Neuronal stem cell (in vitro differentiated cells): Measurements from ENCODE around the gene MXD3.

Source experiments
- DNase-seq: peaks from one replicate; pipeline ENCODE4 v3.0.0-alpha.2; 2013; ENCODE audit warnings: low spot score
- H2AFZ ChIP-seq: one replicate; pipeline ENCODE4 v1.6.1; 2013; ENCODE audit warnings: mild to moderate bottlenecking, low read length, inconsistent platforms
- H2AK5ac ChIP-seq: 2 replicates; pipeline ENCODE4 v1.6.1; 2013; ENCODE audit warnings: low read depth, mild to moderate bottlenecking, inconsistent platforms, low read length, moderate library complexity, mixed read lengths
- H2BK120ac ChIP-seq: 2 replicates; pipeline ENCODE4 v1.6.1; 2013; ENCODE audit warnings: low read depth, mild to moderate bottlenecking, inconsistent platforms, low read length, moderate library complexity, mixed read lengths
- H2BK12ac ChIP-seq: one replicate; pipeline ENCODE4 v1.6.1; 2013; ENCODE audit warnings: low read length, inconsistent platforms
- H2BK15ac ChIP-seq: 2 replicates; pipeline ENCODE4 v1.6.1; 2013; ENCODE audit warnings: mild to moderate bottlenecking, low read length, inconsistent platforms, mixed read lengths
- H2BK5ac ChIP-seq: one replicate; pipeline ENCODE4 v1.6.1; 2013; ENCODE audit warnings: inconsistent platforms, mild to moderate bottlenecking, low read length, moderate library complexity
- H3K14ac ChIP-seq: one replicate; pipeline ENCODE4 v1.6.1; 2013; ENCODE audit warnings: low read length, inconsistent platforms
- H3K18ac ChIP-seq: 2 replicates; pipeline ENCODE4 v1.6.1; 2013; ENCODE audit warnings: low read length, inconsistent platforms
- H3K23ac ChIP-seq: 2 replicates; pipeline ENCODE4 v1.6.1; 2013; ENCODE audit warnings: low read depth, mild to moderate bottlenecking, mixed read lengths, low read length, inconsistent platforms; ENCODE audit not compliant: poor library complexity
- H3K27ac ChIP-seq: replicated peaks from 3 replicates; pipeline ENCODE4 v1.5.1; 2013; ENCODE audit warnings: low read length, inconsistent platforms
- H3K27me3 ChIP-seq, 3 experiments: 2 replicates each; pipeline ENCODE4 v1.6.1; 2013; ENCODE audit warnings: low read length in 3 of 3, mild to moderate bottlenecking in 2 of 3, inconsistent platforms in 1 of 3, low read depth in 1 of 3, mixed read lengths in 1 of 3, moderate library complexity in 1 of 3; ENCODE audit not compliant: control insufficient read depth in 3 of 3, insufficient read depth in 3 of 3
- H3K36me3 ChIP-seq, 2 donors: replicated peaks in 1 of 2; 2 replicates each; pipeline ENCODE4 v1.6.1; 2013; ENCODE audit warnings: low read length in 2 of 2; ENCODE audit not compliant: control insufficient read depth in 2 of 2, insufficient read depth in 2 of 2
- H3K4ac ChIP-seq: 2 replicates; pipeline ENCODE4 v1.6.1; 2013; ENCODE audit warnings: inconsistent platforms, mild to moderate bottlenecking, low read length, moderate library complexity
- H3K4me1 ChIP-seq, 2 donors: 1 replicate in 1 of 2; 2 replicates in 1 of 2; pipeline ENCODE4 v1.6.1; 2013; ENCODE audit warnings: low read length in 2 of 2, low read depth in 1 of 2; ENCODE audit not compliant: control insufficient read depth in 2 of 2, insufficient read depth in 1 of 2
- H3K4me2 ChIP-seq: one replicate; pipeline ENCODE4 v1.6.1; 2013; ENCODE audit warnings: mild to moderate bottlenecking, low read length, inconsistent platforms; ENCODE audit not compliant: insufficient read depth, poor library complexity, severe bottlenecking
- H3K4me3 ChIP-seq, 2 donors: 2 replicates each; pipeline ENCODE4 v1.5.1; 2013; ENCODE audit warnings: low read length in 2 of 2, mild to moderate bottlenecking in 2 of 2, inconsistent platforms in 1 of 2, moderate library complexity in 1 of 2
- H3K79me1 ChIP-seq: one replicate; pipeline ENCODE4 v1.6.1; 2013; ENCODE audit warnings: low read depth, mild to moderate bottlenecking, inconsistent platforms, low read length, moderate library complexity
- H3K9ac ChIP-seq: one replicate; pipeline ENCODE4 v1.6.1; 2013; ENCODE audit warnings: mild to moderate bottlenecking, low read depth, low read length, inconsistent platforms; ENCODE audit not compliant: poor library complexity
- H3K9me3 ChIP-seq, 2 donors: replicated peaks in 1 of 2; 2 replicates each; pipeline versions ENCODE3 to v1.6.1; 2013; ENCODE audit warnings: low read length in 2 of 2, mild to moderate bottlenecking in 2 of 2, inconsistent platforms in 1 of 2, low read depth in 1 of 2, mixed read lengths in 1 of 2, moderate library complexity in 1 of 2; ENCODE audit not compliant: control insufficient read depth in 2 of 2, insufficient read depth in 1 of 2
- H4K8ac ChIP-seq: one replicate; pipeline ENCODE4 v1.6.1; 2013; ENCODE audit warnings: low read depth, mild to moderate bottlenecking, inconsistent platforms, low read length, moderate library complexity
- H4K91ac ChIP-seq: one replicate; pipeline ENCODE4 v1.6.1; 2013; ENCODE audit warnings: low read length, low read depth, mild to moderate bottlenecking, inconsistent platforms; ENCODE audit not compliant: poor library complexity
- WGBS, 2 donors: extraction: QIAGEN DNeasy Blood & Tissue Kit; methylation state at CpG; one replicate each; pipeline ENCODE4 v1.1.7; 2013; ENCODE audit warnings: missing lambda C conversion rate in 2 of 2, mixed read lengths in 1 of 2; ENCODE audit not compliant: insufficient read length in 2 of 2, insufficient replicate concordance in 1 of 2; ENCODE audit errors: extremely low coverage in 2 of 2; 5-methylcytosine and 5-hydroxymethylcytosine counted together

The MXD3 gene

GRCh38 chr5:177334155-177334551, 22.5 kb upstream of the MXD3 start:
- no peak overlapping the region for H2AK5ac ChIP-seq
- H3K4me2 ChIP-seq: no peak overlapping the region
- no peak overlapping the region for H4K8ac ChIP-seq
- no peaks in the 10 kb centered on the region for H3K9me3 ChIP-seq
- H3K23ac ChIP-seq: peak overlapping the region; percentile 14
- H3K4me3 ChIP-seq: no peak overlapping the region
- H2AFZ ChIP-seq: no peak overlapping the region
- WGBS, 2 donors: no CpG with 5 or more reads among the region's 15 CpGs
- no peak overlapping the region for H2BK5ac ChIP-seq
- no peaks in the 10 kb centered on the region for H3K4me1 ChIP-seq
- H3K36me3 ChIP-seq: peaks cover 44 to 93% of the 10 kb centered on the region in 2 donors
- H4K91ac ChIP-seq: no peak overlapping the region
- no peak overlapping the region for H2BK120ac ChIP-seq
- no peak overlapping the region for H2BK12ac ChIP-seq
- no peak overlapping the region for H2BK15ac ChIP-seq
- H3K9ac ChIP-seq: no peak overlapping the region
- H3K79me1 ChIP-seq: peaks cover 6% of the 10 kb centered on the region
- no peak for DNase-seq
- H3K27me3 ChIP-seq: no peaks in the 10 kb centered on the region
- no peak overlapping the region for H3K18ac ChIP-seq
- H3K14ac ChIP-seq: no peak overlapping the region
- H3K4ac ChIP-seq: no peak overlapping the region
- H3K27ac ChIP-seq: no peak overlapping the region

- H2BK5ac ChIP-seq: no peak overlapping the region
- no peaks in the 10 kb centered on the region for H3K4me1 ChIP-seq
- H4K8ac ChIP-seq: no peak overlapping the region
- no peak overlapping the region for H2BK15ac ChIP-seq
- no peak overlapping the region for H3K4me3 ChIP-seq
- H3K4me2 ChIP-seq: no peak overlapping the region
- no peak for DNase-seq
- H3K23ac ChIP-seq: peak overlapping the region; percentile 78
- H3K4ac ChIP-seq: no peak overlapping the region
- no peak overlapping the region for H2AK5ac ChIP-seq
- H2BK120ac ChIP-seq: no peak overlapping the region
- no peak overlapping the region for H2BK12ac ChIP-seq
- H2AFZ ChIP-seq: no peak overlapping the region
- no peaks in the 10 kb centered on the region for H3K27me3 ChIP-seq
- H3K79me1 ChIP-seq: peaks cover 6% of the 10 kb centered on the region
- no peak overlapping the region for H3K9ac ChIP-seq
- peaks cover 44 to 91% of the 10 kb centered on the region in 2 donors for H3K36me3 ChIP-seq
- no peak overlapping the region for H3K14ac ChIP-seq
- no CpG with 5 or more reads among the region's 16 CpGs for WGBS, 2 donors
- no peak overlapping the region for H4K91ac ChIP-seq
- no peak overlapping the region for H3K18ac ChIP-seq
- no peaks in the 10 kb centered on the region for H3K9me3 ChIP-seq
- H3K27ac ChIP-seq: no peak overlapping the region
These were observed 21.9 kb upstream of the MXD3 start for GRCh38 chr5:177333420-177334154.

GRCh38 chr5:177332896-177333260, 21.2 kb upstream of the MXD3 start:
- Histone ChIP-seq H3K4me2 (no peak overlapping the region), H3K4ac (no peak overlapping the region), H2BK15ac (no peak overlapping the region), H3K23ac (peak overlapping the region; percentile 78), H3K27me3 (no peaks in the 10 kb centered on the region), H2AFZ (no peak overlapping the region), H4K91ac (no peak overlapping the region), H3K27ac (no peak overlapping the region), H2BK12ac (no peak overlapping the region), H3K36me3 (peaks cover 41 to 84% of the 10 kb centered on the region in 2 donors), H3K9ac (peak overlapping the region; percentile 72), H3K14ac (no peak overlapping the region), H4K8ac (no peak overlapping the region), H3K4me1 (no peaks in the 10 kb centered on the region), H2BK5ac (no peak overlapping the region), H3K9me3 (no peaks in the 10 kb centered on the region), H3K79me1 (peaks cover 4% of the 10 kb centered on the region), H2BK120ac (no peak overlapping the region), H3K18ac (peak overlapping the region; percentile 27), H2AK5ac (no peak overlapping the region), H3K4me3 (no peak overlapping the region)
- no CpG with 5 or more reads among the region's 13 CpGs for WGBS, 2 donors
- DNase-seq: no peak

- Histone ChIP-seq H4K91ac (no peak overlapping the region), H3K36me3 (peaks cover 36 to 78% of the 10 kb centered on the region in 2 donors)
These were observed 20.6 kb upstream of the MXD3 start for GRCh38 chr5:177332031-177332895.

More at GRCh38 chr5:177332031-177332895, 20.6 kb upstream of the MXD3 start:
- Histone ChIP-seq H2BK12ac (no peak overlapping the region), H2AK5ac (no peak overlapping the region), H4K8ac (no peak overlapping the region), H3K27me3 (no peaks in the 10 kb centered on the region), H3K4me1 (no peaks in the 10 kb centered on the region), H3K4me2 (no peak overlapping the region), H2BK5ac (peak overlapping the region; percentile 17), H2BK120ac (no peak overlapping the region), H3K9me3 (no peaks in the 10 kb centered on the region), H3K4ac (no peak overlapping the region), H2AFZ (no peak overlapping the region), H3K79me1 (peaks cover 2% of the 10 kb centered on the region), H3K9ac (peak overlapping the region; percentile 55), H3K23ac (no peak overlapping the region), H3K4me3 (no peak overlapping the region), H3K27ac (no peak overlapping the region), H3K14ac (no peak overlapping the region), H3K18ac (no peak overlapping the region), H2BK15ac (no peak overlapping the region)
- no peak for DNase-seq
- WGBS, 2 donors: no CpG with 5 or more reads among the region's 35 CpGs
